OCI-LY3 (cell line): ENCODE data around the gene ABHD15.

Experiments
- CTCF ChIP-seq: fragments of 200-600, 300-600 bp; sonication (generic); IDR thresholded peaks from 2 replicates; pipeline ENCODE4 v1.5.1; 2014; ENCODE audit warnings: antibody characterized with exemption, low read length, low read depth
- EZH2phosphoT487 ChIP-seq: fragments of 200-600 bp; shearing (Covaris generic); IDR thresholded peaks from 2 replicates; pipeline ENCODE4 v1.6.1; 2018; ENCODE audit warnings: antibody characterized with exemption, mixed run types, low read depth

DNA sequence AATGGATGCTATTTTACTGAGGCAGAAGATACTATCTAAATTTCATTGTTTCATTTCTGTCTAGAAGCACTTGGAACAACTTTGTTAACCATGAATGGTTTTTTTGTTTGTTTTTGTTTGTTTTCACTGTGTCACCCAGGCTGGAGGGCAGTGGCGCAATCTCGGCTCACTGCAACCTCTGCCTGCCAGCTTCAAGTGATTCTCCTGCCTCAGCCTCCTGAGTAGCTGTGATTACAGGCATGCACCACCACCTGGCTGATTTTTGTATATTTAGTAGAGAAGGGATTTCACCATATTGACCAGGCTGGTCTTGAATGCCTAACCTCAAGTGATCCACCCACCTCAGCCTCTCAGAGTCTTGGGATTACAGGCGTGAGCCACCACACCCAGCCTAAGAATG, 40.5 kb downstream of the ABHD15 start:
- TF ChIP-seq CTCF (no peak), EZH2phosphoT487 (no peak)
